Measurements from ENCODE around the gene FIS1.
A peak's percentile ranks its signal among the peaks of the same experiment; 100 is the strongest.

Gene FIS1

DNA sequence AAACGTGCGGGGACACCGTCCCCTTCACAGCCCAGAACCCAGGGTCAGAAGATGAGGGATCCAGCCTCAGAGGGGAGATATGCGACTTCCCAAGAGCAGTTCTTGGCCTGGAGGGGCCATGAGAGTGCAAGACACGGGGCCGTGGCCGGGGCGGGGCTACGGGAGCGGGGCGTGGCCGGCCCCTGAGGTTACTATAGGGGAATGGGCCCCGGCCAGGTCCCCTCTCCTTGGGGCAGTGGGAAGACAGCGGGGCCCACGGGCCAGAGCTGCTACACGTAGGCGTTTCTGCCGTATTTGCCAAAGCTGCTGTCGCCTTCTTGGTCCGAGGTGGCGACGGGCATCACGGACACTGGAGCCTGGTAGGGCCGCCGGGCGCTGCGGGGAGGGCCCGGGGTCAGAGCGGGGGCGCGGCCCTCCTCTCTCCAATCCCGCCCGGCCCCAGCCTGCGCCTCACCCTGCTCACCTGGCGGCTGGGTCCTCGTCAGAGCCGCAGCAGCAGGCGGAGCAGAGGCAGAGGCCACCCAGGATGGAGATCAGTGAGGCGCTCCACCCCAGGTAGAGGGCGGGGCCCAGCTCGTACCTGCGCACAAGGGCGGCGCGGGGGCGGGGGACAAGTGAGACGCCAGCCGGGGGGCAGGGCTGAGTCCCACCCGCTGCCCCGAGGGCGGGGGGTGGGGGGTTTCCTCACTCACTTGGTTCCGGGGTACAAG lies 12.6 kb downstream of the FIS1 start:
- H3K4me1 Mint-ChIP-seq (ENCODE audit: low read depth), result no peaks in the 10 kb centered on the region
- no peak overlapping the region for H3K4me3 Mint-ChIP-seq
- H3K27ac Mint-ChIP-seq, result no peak overlapping the region
- H3K9me3 Mint-ChIP-seq, result no peaks in the 10 kb centered on the region
- H3K27me3 Mint-ChIP-seq (ENCODE audit: low read depth), result no peaks in the 10 kb centered on the region
- H3K36me3 Mint-ChIP-seq (ENCODE audit: low read depth), result peaks cover 5% of the 10 kb centered on the region

- no peak overlapping the region for H3K27ac Mint-ChIP-seq
- no peaks in the 10 kb centered on the region for H3K9me3 Mint-ChIP-seq
- peaks cover 8% of the 10 kb centered on the region for H3K36me3 Mint-ChIP-seq (ENCODE audit: low read depth)
- H3K4me3 Mint-ChIP-seq, result no peak overlapping the region
- no peaks in the 10 kb centered on the region for H3K27me3 Mint-ChIP-seq (ENCODE audit: low read depth)
- H3K4me1 Mint-ChIP-seq (ENCODE audit: low read depth), result no peaks in the 10 kb centered on the region
These were observed 13.2 kb downstream of the FIS1 start for GRCh38 chr7:101231644-101232043.

GRCh38 chr7:101226721-101227120 lies 18.2 kb downstream of the FIS1 start:
- Mint-ChIP-seq H3K27me3 (ENCODE audit: low read depth) (no peaks in the 10 kb centered on the region), H3K4me1 (ENCODE audit: low read depth) (no peaks in the 10 kb centered on the region), H3K4me3 (no peak overlapping the region), H3K36me3 (ENCODE audit: low read depth) (peaks cover 22% of the 10 kb centered on the region), H3K27ac (no peak overlapping the region), H3K9me3 (no peaks in the 10 kb centered on the region)

DNA sequence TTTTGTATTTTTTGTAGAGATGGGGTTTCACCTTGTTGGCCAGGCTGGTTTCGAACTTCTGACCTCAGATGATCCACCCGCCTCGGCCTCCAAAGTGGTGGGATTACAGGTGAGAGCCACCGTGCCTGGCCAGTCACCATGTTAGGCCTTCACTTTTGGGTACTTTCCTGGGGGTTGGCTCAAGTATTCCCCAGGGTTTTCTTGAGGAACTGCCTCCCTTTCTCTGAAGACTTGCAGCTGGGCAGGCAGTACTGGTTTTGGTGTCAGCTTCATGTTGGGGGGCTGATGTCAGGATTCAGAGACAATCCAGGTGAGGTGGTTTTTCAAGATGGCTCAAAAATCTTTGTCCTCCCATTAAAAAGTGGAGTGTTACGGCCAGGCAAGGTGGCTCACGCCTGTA lies 19.2 kb downstream of the FIS1 start:
- peaks cover 23% of the 10 kb centered on the region for H3K36me3 Mint-ChIP-seq (ENCODE audit: low read depth)
- H3K9me3 Mint-ChIP-seq, result no peaks in the 10 kb centered on the region
- no peak overlapping the region for H3K4me3 Mint-ChIP-seq
- H3K27ac Mint-ChIP-seq, result no peak overlapping the region
- no peaks in the 10 kb centered on the region for H3K4me1 Mint-ChIP-seq (ENCODE audit: low read depth)
- no peaks in the 10 kb centered on the region for H3K27me3 Mint-ChIP-seq (ENCODE audit: low read depth)

- no peaks in the 10 kb centered on the region for H3K9me3 Mint-ChIP-seq
- peaks cover 10% of the 10 kb centered on the region for H3K4me1 Mint-ChIP-seq (ENCODE audit: low read depth)
- H3K36me3 Mint-ChIP-seq (ENCODE audit: low read depth), result peaks cover 22% of the 10 kb centered on the region
- H3K27me3 Mint-ChIP-seq (ENCODE audit: low read depth), result no peaks in the 10 kb centered on the region
- no peak overlapping the region for H3K4me3 Mint-ChIP-seq
- no peak overlapping the region for H3K27ac Mint-ChIP-seq
These were observed 21.4 kb downstream of the FIS1 start for GRCh38 chr7:101223528-101223927.

DNA sequence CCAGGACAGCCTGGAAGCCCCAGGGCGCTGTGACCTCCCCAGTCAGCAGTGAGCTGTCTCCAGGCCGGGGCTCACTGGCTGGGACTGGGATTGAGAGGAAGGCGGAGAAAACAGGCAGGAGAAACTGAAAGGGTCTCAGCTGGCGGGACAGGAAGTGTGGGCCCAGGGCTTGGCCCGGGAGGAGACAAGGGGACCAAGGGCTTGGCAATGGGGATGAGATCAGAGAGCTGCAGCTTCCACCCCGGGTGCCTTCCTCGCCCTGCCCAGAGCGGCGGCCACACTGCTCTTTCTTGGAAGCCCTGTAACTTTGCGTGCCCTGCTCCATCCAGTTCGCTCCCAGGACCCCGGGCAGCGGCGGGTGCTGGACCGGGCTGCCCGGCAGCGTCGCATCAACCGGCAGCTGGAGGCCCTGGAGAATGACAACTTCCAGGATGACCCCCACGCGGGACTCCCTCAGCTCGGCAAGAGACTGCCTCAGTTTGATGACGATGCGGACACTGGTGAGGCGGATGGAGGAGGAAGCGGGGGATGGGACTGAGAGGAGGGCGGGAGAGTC lies 22.5 kb downstream of the FIS1 start:
- Mint-ChIP-seq H3K27me3 (ENCODE audit: low read depth) (no peaks in the 10 kb centered on the region), H3K4me1 (ENCODE audit: low read depth) (peaks cover 17% of the 10 kb centered on the region), H3K36me3 (ENCODE audit: low read depth) (peaks cover 22% of the 10 kb centered on the region), H3K27ac (no peak overlapping the region), H3K9me3 (no peaks in the 10 kb centered on the region), H3K4me3 (no peak overlapping the region)

- H3K4me3 Mint-ChIP-seq, result peak overlapping the region; percentile 57
- H3K9me3 Mint-ChIP-seq, result no peaks in the 10 kb centered on the region
- no peaks in the 10 kb centered on the region for H3K27me3 Mint-ChIP-seq (ENCODE audit: low read depth)
- peaks cover 29% of the 10 kb centered on the region for H3K36me3 Mint-ChIP-seq (ENCODE audit: low read depth)
- H3K27ac Mint-ChIP-seq, result no peak overlapping the region
- H3K4me1 Mint-ChIP-seq (ENCODE audit: low read depth), result peaks cover 25% of the 10 kb centered on the region
These were observed 24.6 kb downstream of the FIS1 start for GRCh38 chr7:101220295-101220694.

GRCh38 chr7:101218236-101219125 lies 26.4 kb downstream of the FIS1 start:
- H3K27ac Mint-ChIP-seq, result peak overlapping the region; percentile 89
- H3K27me3 Mint-ChIP-seq (ENCODE audit: low read depth), result no peaks in the 10 kb centered on the region
- H3K4me3 Mint-ChIP-seq, result peak overlapping the region; percentile 94
- no peaks in the 10 kb centered on the region for H3K9me3 Mint-ChIP-seq
- peaks cover 25% of the 10 kb centered on the region for H3K4me1 Mint-ChIP-seq (ENCODE audit: low read depth)
- peaks cover 26% of the 10 kb centered on the region for H3K36me3 Mint-ChIP-seq (ENCODE audit: low read depth)

- Mint-ChIP-seq H3K27me3 (ENCODE audit: low read depth) (no peaks in the 10 kb centered on the region), H3K27ac (peak within 1 kb of the TSS; percentile 89), H3K4me3 (peak within 1 kb of the TSS; percentile 94), H3K9me3 (no peaks in the 10 kb centered on the region), H3K36me3 (ENCODE audit: low read depth) (peaks cover 23% of the 10 kb centered on the region), H3K4me1 (ENCODE audit: low read depth) (peaks cover 25% of the 10 kb centered on the region)
These were observed 27.3 kb downstream of the FIS1 start, which contains the start of the genes PLOD3 and ZNHIT1 for GRCh38 chr7:101217388-101218235. Gene PLOD3 (minus strand): TSS chr7:101217581. CDS start chr7:101217274, 307 bp downstream. Gene ZNHIT1 (plus strand): TSS chr7:101218165. CDS start chr7:101218196, 31 bp downstream.

GRCh38 chr7:101216860-101217387 lies 28.0 kb downstream of the FIS1 start:
- Mint-ChIP-seq H3K4me3 (peak overlapping the region; percentile 94), H3K4me1 (ENCODE audit: low read depth) (peaks cover 25% of the 10 kb centered on the region), H3K27ac (peak overlapping the region; percentile 69), H3K36me3 (ENCODE audit: low read depth) (peaks cover 19% of the 10 kb centered on the region), H3K27me3 (ENCODE audit: low read depth) (no peaks in the 10 kb centered on the region), H3K9me3 (no peaks in the 10 kb centered on the region)

- H3K27me3 Mint-ChIP-seq (ENCODE audit: low read depth), result no peaks in the 10 kb centered on the region
- H3K4me1 Mint-ChIP-seq (ENCODE audit: low read depth), result peaks cover 25% of the 10 kb centered on the region
- peaks cover 14% of the 10 kb centered on the region for H3K36me3 Mint-ChIP-seq (ENCODE audit: low read depth)
- H3K27ac Mint-ChIP-seq, result peak overlapping the region; percentile 69
- no peaks in the 10 kb centered on the region for H3K9me3 Mint-ChIP-seq
- peak overlapping the region; percentile 94 for H3K4me3 Mint-ChIP-seq
These were observed 28.7 kb downstream of the FIS1 start for GRCh38 chr7:101216001-101216859.

DNA sequence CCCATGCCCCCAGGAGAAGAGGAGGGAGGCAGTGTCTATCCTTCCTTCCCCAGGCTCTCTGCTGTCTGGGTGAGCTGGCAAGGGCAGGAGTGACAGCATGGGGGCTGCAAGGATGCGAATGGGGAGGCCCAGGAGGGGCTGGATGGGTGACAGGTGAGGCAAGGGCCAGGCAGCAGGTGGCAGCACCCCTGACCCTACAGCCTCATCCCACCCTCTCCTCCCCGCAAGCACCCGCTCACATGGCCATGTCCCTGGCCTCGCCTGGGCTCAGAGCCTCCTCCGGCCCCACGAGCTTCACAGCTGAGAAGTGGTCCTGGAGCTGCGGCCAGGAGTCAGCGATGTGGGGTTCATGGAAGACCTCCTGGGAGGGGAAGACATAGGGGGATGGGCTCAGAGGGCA lies 32.9 kb downstream of the FIS1 start:
- Mint-ChIP-seq H3K36me3 (ENCODE audit: low read depth) (peaks cover 21% of the 10 kb centered on the region), H3K27ac (no peak overlapping the region), H3K27me3 (ENCODE audit: low read depth) (no peaks in the 10 kb centered on the region), H3K4me1 (ENCODE audit: low read depth) (peaks cover 7% of the 10 kb centered on the region), H3K9me3 (no peaks in the 10 kb centered on the region), H3K4me3 (no peak overlapping the region)

- Mint-ChIP-seq H3K9me3 (no peaks in the 10 kb centered on the region), H3K27me3 (ENCODE audit: low read depth) (no peaks in the 10 kb centered on the region), H3K36me3 (ENCODE audit: low read depth) (peaks cover 20% of the 10 kb centered on the region), H3K27ac (no peak overlapping the region), H3K4me1 (ENCODE audit: low read depth) (peaks cover 6% of the 10 kb centered on the region), H3K4me3 (no peak overlapping the region)
These were observed 33.4 kb downstream of the FIS1 start for GRCh38 chr7:101211501-101211900.

Measured in T-helper 1 cell treated with Interleukin-12 subunit alpha and Interleukin-12 subunit beta and Interleukin-4 antibody, amounts not matched to agents 30 μg/mL and 1 μg/mL, for 36 hours (primary cell).